Measurements from ENCODE around the gene WWOX. TPM values are rescaled to one million over a fixed set of nuclear protein-coding genes. Genes with fewer than 3 reads are reported as not detected.

Gene WWOX
- polyA plus RNA-seq, 1 donor (not counting 4 experiments of a cell fraction or from before 2014, with no cell fraction given): 5.1 TPM

DNA sequence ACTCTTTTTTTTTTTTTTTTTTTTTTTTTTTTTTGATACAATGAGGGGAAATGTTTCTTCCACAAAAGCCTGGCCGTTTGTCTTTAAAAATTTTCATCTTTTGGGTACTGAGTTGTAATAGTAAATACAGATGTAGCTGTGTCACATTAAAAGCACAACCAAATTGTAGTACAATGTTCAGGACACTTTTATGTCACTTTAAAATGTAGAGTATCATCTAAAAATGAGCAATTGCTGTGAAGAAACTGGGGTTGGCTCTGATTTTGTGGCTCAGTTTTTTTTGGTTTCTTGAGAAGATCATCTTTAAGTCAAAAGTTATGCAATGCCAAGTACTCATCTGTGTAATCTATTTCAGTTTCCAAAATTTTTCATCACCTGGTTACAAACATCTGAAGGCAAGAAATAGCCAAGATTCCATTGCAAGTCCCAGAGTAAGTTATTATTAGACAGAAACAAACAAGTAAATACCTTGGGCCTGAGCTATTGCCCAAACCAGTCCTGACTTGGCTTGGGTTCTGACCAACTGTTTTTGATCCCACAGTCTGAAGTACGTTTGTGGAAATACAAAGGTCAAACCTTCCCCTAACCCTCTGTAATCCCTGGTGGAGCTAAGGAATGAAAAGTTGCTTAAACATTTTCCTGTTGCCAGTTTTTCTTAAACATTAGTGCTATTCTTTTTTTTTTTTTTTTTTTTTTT, 717.2 kb downstream of the WWOX start:
- DNase-seq (ENCODE audit: low read depth, low spot score): no peak
- Histone ChIP-seq H3K79me2 (ENCODE audit: control insufficient read depth, insufficient read depth, low read length) (no peaks in the 10 kb centered on the region), H3K9me1 (ENCODE audit: control insufficient read depth, extremely low read depth, insufficient read depth, low read length) (no peaks in the 10 kb centered on the region), H2AFZ (ENCODE audit: control insufficient read depth, low read length) (no peak overlapping the region), H3K4me1 (ENCODE audit: control insufficient read depth, extremely low read depth, insufficient read depth, low read length) (no peaks in the 10 kb centered on the region), H3K9me3 (ENCODE audit: control insufficient read depth, low read depth, low read length) (no peaks in the 10 kb centered on the region), H3K9ac (ENCODE audit: control insufficient read depth, extremely low read depth, insufficient read depth, low read length) (no peak overlapping the region), H3K4me3 (ENCODE audit: control insufficient read depth in 2 of 3, extremely low read depth in 1 of 3, insufficient read depth in 2 of 3, low read depth in 1 of 3, low read length in 3 of 3) (no peak overlapping the region), H3K27ac (ENCODE audit: control insufficient read depth, insufficient read depth, low read length) (no peak overlapping the region), H3K36me3 (ENCODE audit: control insufficient read depth in 2 of 2, extremely low read depth in 1 of 2, insufficient read depth in 2 of 2, low read length in 2 of 2) (no peaks in the 10 kb centered on the region), H3K4me2 (ENCODE audit: control insufficient read depth, extremely low read depth, insufficient read depth, low read depth, low read length) (no peak overlapping the region), H4K20me1 (ENCODE audit: control insufficient read depth, extremely low read depth, insufficient read depth, low read length) (no peaks in the 10 kb centered on the region), H3K27me3 (ENCODE audit: control insufficient read depth, extremely low read depth, insufficient read depth, low read length) (no peaks in the 10 kb centered on the region)
- dilution Hi-C loops (cut with MboI; ENCODE audit: extremely low pct_ligation_motif_present, low sequenced_read_pairs): no loop called here
- FAIRE-seq: no peak
- TF ChIP-seq CTCF (optimal IDR thresholded peaks at IDR 0.05 in 1 of 3, IDR thresholded peaks at IDR 0.05 in 1 of 3, conservative IDR thresholded peaks at IDR 0.05 in 1 of 3; ENCODE audit: extremely low read depth in 1 of 3, insufficient read depth in 2 of 3, low read length in 3 of 3) (no peak), EZH2 (IDR thresholded peaks at IDR 0.05; ENCODE audit: low read length) (no peak)

GRCh38 chr16:78817200-78817739, 717.8 kb downstream of the WWOX start:
- Histone ChIP-seq H3K4me2 (ENCODE audit: control insufficient read depth, extremely low read depth, insufficient read depth, low read depth, low read length) (no peak overlapping the region), H3K27ac (ENCODE audit: control insufficient read depth, insufficient read depth, low read length) (no peak overlapping the region), H3K4me3 (ENCODE audit: control insufficient read depth in 2 of 3, extremely low read depth in 1 of 3, insufficient read depth in 2 of 3, low read depth in 1 of 3, low read length in 3 of 3) (no peak overlapping the region), H3K4me1 (ENCODE audit: control insufficient read depth, extremely low read depth, insufficient read depth, low read length) (no peaks in the 10 kb centered on the region), H3K79me2 (ENCODE audit: control insufficient read depth, insufficient read depth, low read length) (no peaks in the 10 kb centered on the region), H3K9me3 (ENCODE audit: control insufficient read depth, low read depth, low read length) (no peaks in the 10 kb centered on the region), H3K9me1 (ENCODE audit: control insufficient read depth, extremely low read depth, insufficient read depth, low read length) (no peaks in the 10 kb centered on the region), H4K20me1 (ENCODE audit: control insufficient read depth, extremely low read depth, insufficient read depth, low read length) (no peaks in the 10 kb centered on the region), H3K9ac (ENCODE audit: control insufficient read depth, extremely low read depth, insufficient read depth, low read length) (no peak overlapping the region), H3K36me3 (ENCODE audit: control insufficient read depth in 2 of 2, extremely low read depth in 1 of 2, insufficient read depth in 2 of 2, low read length in 2 of 2) (no peaks in the 10 kb centered on the region), H3K27me3 (ENCODE audit: control insufficient read depth, extremely low read depth, insufficient read depth, low read length) (no peaks in the 10 kb centered on the region), H2AFZ (ENCODE audit: control insufficient read depth, low read length) (no peak overlapping the region)
- no peak for DNase-seq (ENCODE audit: low read depth, low spot score)
- FAIRE-seq: no peak
- TF ChIP-seq EZH2 (IDR thresholded peaks at IDR 0.05; ENCODE audit: low read length): no peak
- TF ChIP-seq CTCF (optimal IDR thresholded peaks at IDR 0.05 in 1 of 3, IDR thresholded peaks at IDR 0.05 in 1 of 3, conservative IDR thresholded peaks at IDR 0.05 in 1 of 3; ENCODE audit: extremely low read depth in 1 of 3, insufficient read depth in 2 of 3, low read length in 3 of 3): no peak
- dilution Hi-C loops (cut with MboI; ENCODE audit: extremely low pct_ligation_motif_present, low sequenced_read_pairs): no loop called here

All from keratinocyte (primary cell).